Duodenal mucosa (tissue), 2 donors: ENCODE results near the gene C2orf92.

ENCODE experiments used
- H3K27ac ChIP-seq: one replicate; pipeline ENCODE4 v1.7.0; 2013; ENCODE audit warnings: low read depth, low read length
- H3K27me3 ChIP-seq, 2 donors: one replicate each; pipeline ENCODE4 v1.7.0; 2013; ENCODE audit warnings: low read length in 2 of 2, control low read depth in 1 of 2; ENCODE audit not compliant: insufficient read depth in 2 of 2, control insufficient read depth in 1 of 2
- H3K36me3 ChIP-seq, 2 donors: one replicate each; pipeline ENCODE4 v1.7.0; 2013; ENCODE audit warnings: low read length in 2 of 2, control low read depth in 1 of 2; ENCODE audit not compliant: insufficient read depth in 2 of 2, control insufficient read depth in 1 of 2
- H3K4me1 ChIP-seq, 2 donors: one replicate each; pipeline ENCODE4 v1.7.0; 2013; ENCODE audit warnings: low read length in 2 of 2, control low read depth in 1 of 2; ENCODE audit not compliant: insufficient read depth in 2 of 2, control insufficient read depth in 1 of 2
- H3K4me3 ChIP-seq, 2 donors: one replicate each; pipeline ENCODE4 v1.7.0; 2013; ENCODE audit warnings: low read length in 2 of 2, low read depth in 1 of 2
- H3K9ac ChIP-seq, 2 donors: one replicate each; pipeline ENCODE4 v1.7.0; 2013; ENCODE audit warnings: low read length in 2 of 2, low read depth in 1 of 2
- H3K9me3 ChIP-seq, 2 donors: one replicate each; pipeline ENCODE4 v1.7.0; 2013; ENCODE audit warnings: low read length in 2 of 2, control low read depth in 1 of 2; ENCODE audit not compliant: control insufficient read depth in 1 of 2

C2orf92 gene

GRCh38 chr2:97651114-97651513 is 18.4 kb upstream of the C2orf92 start:
- no peak overlapping the region for H3K27ac ChIP-seq
- no peak overlapping the region for H3K9ac ChIP-seq
- no peak overlapping the region for H3K4me3 ChIP-seq
- peaks cover 17 to 40% of the 10 kb centered on the region in 2 donors for H3K36me3 ChIP-seq
- no peaks in the 10 kb centered on the region for H3K9me3 ChIP-seq
- no peaks in the 10 kb centered on the region for H3K27me3 ChIP-seq
- peaks cover 31 to 36% of the 10 kb centered on the region in 2 donors for H3K4me1 ChIP-seq

- no peak overlapping the region for H3K4me3 ChIP-seq
- peaks cover 13 to 16% of the 10 kb centered on the region in 2 donors for H3K4me1 ChIP-seq
- no peaks in the 10 kb centered on the region for H3K9me3 ChIP-seq
- H3K36me3 ChIP-seq: peaks cover 19 to 49% of the 10 kb centered on the region in 2 donors
- no peak overlapping the region for H3K9ac ChIP-seq
- H3K27me3 ChIP-seq: no peaks in the 10 kb centered on the region
- H3K27ac ChIP-seq: no peak overlapping the region
Measured at GRCh38 chr2:97653473-97653872, 16.0 kb upstream of the C2orf92 start.

GRCh38 chr2:97653874-97654273 is 15.6 kb upstream of the C2orf92 start:
- H3K27ac ChIP-seq: no peak overlapping the region
- H3K9me3 ChIP-seq: no peaks in the 10 kb centered on the region
- no peak overlapping the region for H3K9ac ChIP-seq
- H3K4me3 ChIP-seq: no peak overlapping the region
- peaks cover 9 to 14% of the 10 kb centered on the region in 2 donors for H3K4me1 ChIP-seq
- H3K36me3 ChIP-seq: peaks cover 19 to 49% of the 10 kb centered on the region in 2 donors
- no peaks in the 10 kb centered on the region for H3K27me3 ChIP-seq

- Histone ChIP-seq H3K27ac (no peak overlapping the region), H3K4me3 (no peak overlapping the region), H3K36me3 (peaks cover 23 to 49% of the 10 kb centered on the region in 2 donors), H3K4me1 (peaks cover 6 to 9% of the 10 kb centered on the region in 2 donors), H3K9ac (no peak overlapping the region), H3K9me3 (no peaks in the 10 kb centered on the region), H3K27me3 (no peaks in the 10 kb centered on the region)
Measured at GRCh38 chr2:97654309-97654708, 15.2 kb upstream of the C2orf92 start.

- H3K9me3 ChIP-seq: no peaks in the 10 kb centered on the region
- H3K9ac ChIP-seq: no peak overlapping the region
- no peak overlapping the region for H3K4me3 ChIP-seq
- H3K4me1 ChIP-seq: peaks cover 2 to 7% of the 10 kb centered on the region in 2 donors
- no peak overlapping the region for H3K27ac ChIP-seq
- peaks cover 24 to 54% of the 10 kb centered on the region in 2 donors for H3K36me3 ChIP-seq
- no peaks in the 10 kb centered on the region for H3K27me3 ChIP-seq
Measured at GRCh38 chr2:97654791-97655190, 14.7 kb upstream of the C2orf92 start.

- Histone ChIP-seq H3K27ac (no peak overlapping the region), H3K9me3 (no peaks in the 10 kb centered on the region), H3K4me3 (no peak overlapping the region), H3K36me3 (peaks cover 24 to 63% of the 10 kb centered on the region in 2 donors), H3K27me3 (no peaks in the 10 kb centered on the region), H3K4me1 (peaks cover 1% of the 10 kb centered on the region in 2 donors), H3K9ac (no peak overlapping the region)
Measured at GRCh38 chr2:97656129-97656755, 13.3 kb upstream of the C2orf92 start.

- H3K27me3 ChIP-seq: no peaks in the 10 kb centered on the region
- peaks cover 8 to 9% of the 10 kb centered on the region in 2 donors for H3K4me1 ChIP-seq
- no peaks in the 10 kb centered on the region for H3K9me3 ChIP-seq
- H3K36me3 ChIP-seq: peaks cover 24 to 68% of the 10 kb centered on the region in 2 donors
- H3K27ac ChIP-seq: no peak overlapping the region
- no peak overlapping the region for H3K4me3 ChIP-seq
- no peak overlapping the region for H3K9ac ChIP-seq
Measured at GRCh38 chr2:97656905-97657587, 12.5 kb upstream of the C2orf92 start.

- H3K27me3 ChIP-seq: no peaks in the 10 kb centered on the region
- H3K4me1 ChIP-seq: peaks cover 19 to 20% of the 10 kb centered on the region in 2 donors
- H3K36me3 ChIP-seq: peaks cover 24 to 68% of the 10 kb centered on the region in 2 donors
- no peak overlapping the region for H3K4me3 ChIP-seq
- no peak overlapping the region for H3K9ac ChIP-seq
- no peaks in the 10 kb centered on the region for H3K9me3 ChIP-seq
- no peak overlapping the region for H3K27ac ChIP-seq
Measured at GRCh38 chr2:97657986-97658690, 11.4 kb upstream of the C2orf92 start.

GRCh38 chr2:97658691-97659157 is 10.8 kb upstream of the C2orf92 start:
- Histone ChIP-seq H3K27ac (no peak overlapping the region), H3K4me3 (no peak overlapping the region), H3K9me3 (no peaks in the 10 kb centered on the region), H3K9ac (no peak overlapping the region), H3K4me1 (peaks cover 20% of the 10 kb centered on the region in 2 donors), H3K27me3 (no peaks in the 10 kb centered on the region), H3K36me3 (peaks cover 24 to 68% of the 10 kb centered on the region in 2 donors)
